Dermis blood vessel endothelial cell (primary cell): ENCODE measurements around the gene KRT81. TPM values are rescaled to one million over a fixed set of nuclear protein-coding genes. Genes with fewer than 3 reads are reported as not detected.
"Not testable (repeated sequence)": the region's sequence is repeated elsewhere in the genome, so short reads cannot be mapped to it uniquely, and the experiment has no call there.

ENCODE experiments used
- DNase-seq: peaks from one replicate; pipeline ENCODE4 v3.0.0; 2010
- total RNA-seq: library from RNA; depleted of rRNA; stranded (reverse); fragments of >200 nt; gene quantifications from 2 replicates; pipeline ENCODE4 v1.2.3, GENCODE V29; 2014

Gene KRT81
- total RNA-seq, 1 donor from 2014 or later: not detected

DNA sequence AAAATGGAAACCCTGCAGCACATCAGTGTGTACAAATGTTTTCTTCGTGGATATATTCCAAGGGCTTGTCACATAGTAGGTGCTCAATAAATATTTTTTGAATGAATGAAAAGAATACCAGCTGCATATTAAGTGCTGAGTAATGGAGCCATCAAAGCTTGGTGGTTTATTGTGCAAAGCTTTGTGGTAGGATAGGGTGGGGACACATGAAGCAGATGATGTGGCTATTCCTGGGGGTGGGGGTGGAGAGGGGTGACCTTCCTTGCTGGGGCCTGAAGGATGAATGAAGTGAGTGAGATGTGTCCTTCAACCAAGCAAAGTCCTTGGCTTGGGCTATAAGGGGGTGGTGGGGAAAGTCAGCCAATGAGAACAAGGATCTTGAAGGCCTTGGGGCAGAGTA lies 4.3 kb upstream of the KRT81 start:
- DNase-seq: no peak

GRCh38 chr12:52294803-52295202 lies 3.5 kb upstream of the KRT81 start:
- no peak for DNase-seq

DNA sequence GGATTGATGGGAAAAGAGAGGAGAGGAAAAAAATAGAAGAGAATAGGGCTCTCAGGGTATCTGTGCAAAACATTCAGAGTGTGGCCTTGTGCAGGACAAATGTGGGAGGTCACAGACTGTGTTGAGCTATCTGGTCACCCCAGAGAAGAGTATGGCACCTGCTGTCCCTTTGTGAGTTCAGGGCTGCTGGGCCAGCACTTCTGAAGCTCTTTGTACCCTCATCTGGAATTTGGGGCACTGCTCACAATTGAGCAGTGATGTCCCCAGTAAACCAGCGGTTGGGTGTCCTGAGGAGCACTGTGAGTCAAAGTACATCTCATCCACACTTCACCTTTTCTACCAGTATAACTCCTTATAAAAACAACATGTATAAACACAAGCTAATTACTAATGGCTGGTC lies 2.6 kb upstream of the KRT81 start:
- DNase-seq: no peak

DNA sequence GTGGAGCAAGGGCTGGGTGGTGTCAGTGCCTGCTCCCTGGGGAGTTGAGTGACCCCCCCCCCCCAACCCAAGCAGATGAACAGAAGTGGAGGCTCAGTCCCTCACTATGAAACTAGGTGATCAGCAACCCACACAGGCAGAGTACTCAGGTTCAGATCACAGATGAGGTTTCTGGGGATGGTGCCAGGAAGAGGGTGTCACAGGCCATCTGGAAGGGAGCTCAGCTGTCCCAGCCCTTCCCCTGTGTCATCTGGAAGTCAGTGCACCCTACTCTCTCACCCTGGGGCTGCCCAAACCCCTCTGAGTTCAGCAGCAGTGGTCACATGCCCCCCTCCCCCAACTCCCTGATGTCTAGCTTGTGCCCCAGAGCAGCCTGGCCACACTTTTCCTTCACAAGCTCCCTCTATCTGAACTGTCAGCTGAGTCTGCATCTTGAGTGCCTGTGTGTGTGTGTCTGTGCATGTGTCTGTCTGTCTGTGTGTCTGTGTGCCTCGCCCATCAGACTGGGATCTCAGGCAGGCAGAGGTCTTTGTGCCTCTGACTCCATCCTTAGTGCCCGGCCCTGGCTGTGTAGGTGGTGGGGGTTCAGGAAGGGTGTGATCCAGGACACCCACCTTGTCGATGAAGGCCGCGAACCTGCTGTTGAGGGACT lies 725 bp downstream of the KRT81 start:
- not testable (repeated sequence) for DNase-seq

GRCh38 chr12:52287816-52288805 lies 3.2 kb downstream of the KRT81 start:
- not testable (repeated sequence) for DNase-seq

- DNase-seq: not testable (repeated sequence)
These were observed 4.2 kb downstream of the KRT81 start for GRCh38 chr12:52286857-52287785.

DNA sequence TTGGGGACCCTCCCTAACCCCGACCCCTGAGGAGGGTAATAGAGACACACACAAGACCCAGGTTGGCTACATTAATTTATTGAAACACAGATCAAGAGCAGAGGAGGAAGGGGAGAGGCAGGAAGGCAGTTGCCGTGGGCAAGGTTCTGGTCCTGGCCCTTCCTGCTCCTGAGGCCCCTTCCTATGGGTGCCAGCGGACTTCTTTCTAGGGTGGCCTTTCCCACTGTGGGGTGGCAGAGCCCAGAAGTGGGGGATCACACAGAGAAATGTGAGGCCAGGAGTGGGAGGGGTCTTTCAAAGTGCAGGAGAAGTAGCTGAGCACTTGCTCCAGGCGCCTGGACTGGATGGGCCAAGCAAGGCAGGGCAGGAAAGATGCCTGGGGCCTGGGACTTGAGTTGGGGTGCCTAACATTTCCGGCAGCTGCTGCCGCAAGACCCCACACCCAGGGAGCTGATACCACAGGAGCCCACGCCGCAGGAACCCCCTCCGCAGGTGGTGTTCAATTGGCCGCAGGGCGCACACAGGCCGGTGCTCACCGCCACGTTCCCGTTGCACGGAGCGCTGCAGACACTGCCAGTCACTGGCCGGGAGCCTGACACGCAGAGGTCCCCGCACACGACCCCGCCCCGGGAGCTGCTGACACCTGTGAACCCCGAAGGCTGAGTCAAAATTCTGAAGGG lies 5.3 kb downstream of the KRT81 start:
- no peak for DNase-seq

- no peak for DNase-seq
These were observed 6.1 kb downstream of the KRT81 start for GRCh38 chr12:52285172-52285745.

GRCh38 chr12:52284562-52285171 lies 6.7 kb downstream of the KRT81 start:
- no peak for DNase-seq

DNA sequence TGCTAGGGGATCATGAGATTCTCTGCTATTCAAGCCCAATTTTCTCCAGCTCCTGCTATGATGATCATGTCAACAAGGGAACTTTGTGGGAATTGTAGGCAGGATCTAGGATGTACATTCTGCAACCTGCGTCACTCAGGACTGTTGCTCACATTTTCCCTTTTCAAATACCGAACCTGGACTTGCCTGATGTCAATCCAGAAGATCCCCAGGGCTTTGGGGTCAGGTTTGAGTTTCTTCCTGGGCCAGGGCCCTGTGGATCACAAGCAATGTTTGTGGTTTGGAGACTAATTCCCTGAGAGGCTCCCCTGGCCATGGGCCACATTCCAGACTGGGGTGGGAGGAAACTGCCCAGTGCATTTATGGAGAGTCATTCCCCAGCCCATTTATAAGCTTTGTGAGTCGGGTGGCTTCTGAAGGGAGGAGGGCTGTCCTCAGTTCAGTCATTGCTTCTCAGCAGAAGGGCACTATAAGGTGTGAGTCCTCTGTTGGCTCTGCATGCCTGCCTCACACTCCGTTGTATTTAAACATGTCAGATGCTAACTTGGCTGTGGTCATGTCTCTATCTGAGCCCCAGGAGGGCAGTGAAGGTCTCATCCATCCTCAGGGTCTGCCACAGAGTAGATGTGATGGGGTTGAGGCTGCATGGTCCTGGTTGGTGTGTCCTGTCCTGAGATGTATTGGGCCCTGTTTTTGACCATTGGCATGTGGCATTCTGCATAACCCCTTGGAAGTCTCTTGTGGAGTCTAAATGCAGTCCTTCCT lies 10.4 kb downstream of the KRT81 start:
- peak; percentile 10 for DNase-seq

GRCh38 chr12:52280319-52280795 lies 11.0 kb downstream of the KRT81 start:
- peak; percentile 33 for DNase-seq

DNA sequence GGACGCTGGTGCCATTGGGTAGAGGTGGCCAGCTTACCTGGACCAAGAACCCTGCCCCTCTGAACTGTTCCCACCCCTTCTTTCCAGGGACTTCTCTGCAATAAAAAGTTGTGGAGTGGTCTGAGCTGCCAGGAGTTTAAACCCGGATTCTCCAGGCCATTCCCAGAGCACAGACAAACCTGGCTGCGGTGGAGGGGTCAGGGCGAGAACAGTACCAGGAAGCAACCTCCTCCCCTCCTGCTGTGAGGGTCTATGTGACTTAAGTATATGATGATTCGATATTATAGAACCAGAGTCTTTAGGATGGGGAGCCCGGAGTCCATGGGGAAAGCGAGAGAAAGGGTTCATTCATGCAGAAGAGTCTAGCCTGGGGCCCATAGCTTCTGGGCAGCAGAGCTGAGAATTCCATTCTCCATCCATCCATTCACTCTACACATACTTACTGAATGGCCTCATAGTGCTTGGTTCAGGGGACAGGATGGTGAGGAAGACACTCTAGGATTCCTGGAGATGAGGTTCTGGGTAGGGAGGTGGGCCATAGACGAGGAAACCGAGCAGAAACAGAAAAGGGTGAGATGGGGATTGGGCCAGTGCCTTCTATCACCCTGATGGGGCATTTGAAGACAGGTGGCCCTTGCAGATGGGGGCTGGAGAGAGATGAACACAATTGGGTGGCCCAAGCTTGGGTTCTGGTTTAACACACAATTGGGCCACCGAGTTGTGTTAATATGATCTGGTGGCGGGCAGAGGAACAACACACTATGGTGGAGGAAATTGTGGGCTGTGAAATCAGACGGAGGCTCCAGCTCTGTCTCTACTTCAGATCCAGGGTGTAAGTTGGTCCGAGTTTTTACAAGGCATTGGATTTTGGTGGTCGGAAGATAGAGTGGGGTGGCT lies 11.7 kb downstream of the KRT81 start:
- DNase-seq: no peak

GRCh38 chr12:52278575-52279421 lies 12.5 kb downstream of the KRT81 start:
- DNase-seq: peak; percentile 81

DNA sequence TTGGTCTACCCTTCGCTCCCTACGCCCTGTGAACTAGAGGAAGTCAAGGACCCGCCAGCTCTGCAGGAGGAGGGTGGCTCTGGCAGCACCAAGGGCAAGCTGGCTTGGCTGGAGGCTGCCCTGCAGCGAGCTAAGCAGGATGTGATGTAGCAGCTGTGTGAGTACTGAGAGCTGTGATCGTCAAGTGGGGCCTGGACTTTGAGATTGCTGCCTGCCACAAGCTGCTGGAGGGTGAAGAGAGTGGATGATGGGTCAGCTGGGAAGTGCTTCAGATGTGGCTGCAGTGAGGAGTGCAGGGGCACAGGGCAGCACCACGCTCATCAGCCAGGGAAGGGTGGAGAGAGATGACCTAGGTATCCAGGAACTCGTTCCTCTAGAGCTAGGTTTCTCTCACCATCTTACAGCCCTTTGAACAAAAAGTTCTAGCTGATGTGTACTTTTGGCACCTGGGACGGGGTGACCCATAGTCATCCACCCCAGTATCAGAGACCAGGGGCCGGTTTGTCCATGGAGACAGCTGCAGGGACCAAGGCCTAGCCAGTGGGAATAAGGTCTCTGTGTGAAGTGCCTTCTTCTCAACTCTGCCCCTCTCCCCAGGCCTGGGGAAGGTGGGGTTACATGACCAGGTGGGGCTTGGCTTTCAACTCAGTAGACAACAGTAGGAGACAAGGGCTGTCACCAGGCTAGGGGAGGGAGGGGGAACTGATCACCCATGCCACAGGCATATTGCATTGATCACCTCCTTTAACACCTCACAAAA lies 13.7 kb downstream of the KRT81 start:
- no peak for DNase-seq

- no peak for DNase-seq
These were observed 15.6 kb downstream of the KRT81 start for GRCh38 chr12:52275686-52276085.

- no peak for DNase-seq
These were observed 16.7 kb downstream of the KRT81 start, which contains the start of gene KRT86 for GRCh38 chr12:52274521-52275120. KRT86 (plus strand) TSS chr12:52274645; CDS start chr12:52301917, 27,272 bp downstream.

DNA sequence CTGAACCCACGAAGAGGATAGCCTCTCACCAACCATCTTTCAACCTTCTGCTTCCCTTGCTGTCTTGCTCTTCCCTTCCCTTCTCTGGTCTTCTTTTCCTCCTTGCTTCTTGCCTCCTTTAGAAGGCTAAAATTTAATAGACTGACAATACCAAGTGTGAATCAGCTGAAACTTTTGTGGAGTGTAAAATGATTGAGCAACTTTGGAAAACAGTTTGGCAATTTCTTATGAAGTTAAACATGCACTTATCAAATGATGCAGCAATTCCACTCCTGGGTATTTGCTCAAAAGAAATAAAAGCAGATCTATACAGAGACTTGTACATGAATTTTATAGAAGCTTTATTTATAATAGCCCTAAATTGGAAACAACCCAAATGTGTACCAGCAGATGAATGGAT lies 20.2 kb downstream of the KRT81 start:
- no peak for DNase-seq
